Activated CD4-positive, CD25-positive, alpha-beta regulatory T cell treated with anti-CD3 and anti-CD28 coated beads, Interleukin-2, amount 50 U/mL, for 72 hours (primary cell): Measurements from ENCODE around the gene ACOT8.
"Not testable (repeated sequence)": the region's sequence is repeated elsewhere in the genome, so short reads cannot be mapped to it uniquely, and the experiment has no call there.

Source experiments
- DNase-seq: peaks from one replicate; pipeline ENCODE4 v3.0.0; 2021

ACOT8 gene

GRCh38 chr20:45823949-45824835, 33.0 kb downstream of the ACOT8 start:
- no peak for DNase-seq

- no peak for DNase-seq
Observed at GRCh38 chr20:45822857-45823256, 34.3 kb downstream of the ACOT8 start.

GRCh38 chr20:45821947-45822346, 35.2 kb downstream of the ACOT8 start:
- DNase-seq, result no peak

- DNase-seq, result no peak
Observed at GRCh38 chr20:45819466-45819865, 37.7 kb downstream of the ACOT8 start.

- no peak for DNase-seq
Observed at GRCh38 chr20:45818239-45818638, 39.0 kb downstream of the ACOT8 start.

GRCh38 chr20:45817376-45818194, 39.6 kb downstream of the ACOT8 start:
- no peak for DNase-seq

GRCh38 chr20:45816951-45817350, 40.2 kb downstream of the ACOT8 start:
- DNase-seq, result no peak

GRCh38 chr20:45814314-45814713, 42.9 kb downstream of the ACOT8 start:
- no peak for DNase-seq

- no peak for DNase-seq
Observed at GRCh38 chr20:45813489-45813888, 43.7 kb downstream of the ACOT8 start.

- no peak for DNase-seq
Observed at GRCh38 chr20:45813006-45813340, 44.2 kb downstream of the ACOT8 start.

- DNase-seq, result peak; percentile 89
Observed at GRCh38 chr20:45812157-45813005, 44.8 kb downstream of the ACOT8 start, which contains the start of gene UBE2C. UBE2C (plus strand) TSS chr20:45812644; CDS start chr20:45812696, 52 bp downstream.

GRCh38 chr20:45810191-45810970, 46.8 kb downstream of the ACOT8 start:
- DNase-seq, result no peak

- no peak for DNase-seq
Observed at GRCh38 chr20:45801851-45802250, 55.3 kb downstream of the ACOT8 start.

- DNase-seq, result peak; percentile 58
Observed at GRCh38 chr20:45798935-45799642, 58.1 kb downstream of the ACOT8 start.

GRCh38 chr20:45797955-45798354, 59.2 kb downstream of the ACOT8 start:
- DNase-seq, result not testable (repeated sequence)

- DNase-seq, result not testable (repeated sequence)
Observed at GRCh38 chr20:45797510-45797909, 59.7 kb downstream of the ACOT8 start.

GRCh38 chr20:45796337-45797065, 60.7 kb downstream of the ACOT8 start:
- no peak for DNase-seq

GRCh38 chr20:45792317-45793118, 64.7 kb downstream of the ACOT8 start:
- DNase-seq, result no peak
